ENCODE measurements around the gene SPAG16. TPM values are rescaled to one million over a fixed set of nuclear protein-coding genes. Genes with fewer than 3 reads are reported as not detected.

Gene SPAG16
- total RNA-seq, 4 donors from 2014 or later: 34.1 to 59.3 (median 46.8) TPM

DNA sequence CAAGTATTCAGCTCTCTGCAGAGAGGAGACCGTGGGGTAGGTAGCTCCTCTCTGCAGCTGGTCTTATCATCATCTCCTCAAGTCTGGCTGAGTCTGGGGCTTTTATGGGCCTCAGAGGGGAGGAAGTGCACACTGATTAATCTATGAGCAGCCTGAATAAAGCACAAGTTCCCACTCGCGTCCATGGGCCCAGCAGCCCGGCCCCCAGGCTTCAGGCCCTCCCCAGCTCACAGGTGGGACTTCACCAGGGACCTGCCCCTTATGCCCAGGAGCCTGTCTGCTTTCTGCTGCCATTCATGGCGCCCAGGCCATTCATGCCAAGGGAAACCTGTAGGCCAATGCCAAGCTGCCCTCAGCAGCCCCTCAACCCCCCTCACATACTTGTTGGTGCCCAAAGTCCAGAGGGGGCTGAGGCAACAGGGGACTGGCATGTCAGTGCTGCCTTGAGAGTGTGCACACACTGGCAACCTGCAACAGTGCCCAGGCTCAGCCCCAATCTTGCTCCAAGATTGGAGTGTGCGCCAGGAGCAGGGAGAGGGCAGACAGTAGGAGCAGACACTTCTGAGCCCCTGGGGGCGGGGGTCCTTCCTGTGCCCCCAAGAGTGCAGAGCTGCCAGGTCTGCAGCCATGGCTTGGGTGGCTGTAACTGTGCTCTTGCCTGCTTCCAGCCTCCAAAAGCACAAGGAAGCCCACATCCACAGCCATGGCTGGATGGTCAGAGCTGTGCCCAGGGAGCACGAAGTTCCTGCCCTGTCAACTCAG, 751.0 kb downstream of the SPAG16 start:
- TF ChIP-seq POLR2A (IDR thresholded peaks at IDR 0.05): no peak
- TF ChIP-seq, protein P1, sequence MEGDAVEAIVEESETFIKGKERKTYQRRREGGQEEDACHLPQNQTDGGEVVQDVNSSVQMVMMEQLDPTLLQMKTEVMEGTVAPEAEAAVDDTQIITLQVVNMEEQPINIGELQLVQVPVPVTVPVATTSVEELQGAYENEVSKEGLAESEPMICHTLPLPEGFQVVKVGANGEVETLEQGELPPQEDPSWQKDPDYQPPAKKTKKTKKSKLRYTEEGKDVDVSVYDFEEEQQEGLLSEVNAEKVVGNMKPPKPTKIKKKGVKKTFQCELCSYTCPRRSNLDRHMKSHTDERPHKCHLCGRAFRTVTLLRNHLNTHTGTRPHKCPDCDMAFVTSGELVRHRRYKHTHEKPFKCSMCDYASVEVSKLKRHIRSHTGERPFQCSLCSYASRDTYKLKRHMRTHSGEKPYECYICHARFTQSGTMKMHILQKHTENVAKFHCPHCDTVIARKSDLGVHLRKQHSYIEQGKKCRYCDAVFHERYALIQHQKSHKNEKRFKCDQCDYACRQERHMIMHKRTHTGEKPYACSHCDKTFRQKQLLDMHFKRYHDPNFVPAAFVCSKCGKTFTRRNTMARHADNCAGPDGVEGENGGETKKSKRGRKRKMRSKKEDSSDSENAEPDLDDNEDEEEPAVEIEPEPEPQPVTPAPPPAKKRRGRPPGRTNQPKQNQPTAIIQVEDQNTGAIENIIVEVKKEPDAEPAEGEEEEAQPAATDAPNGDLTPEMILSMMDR (IDR thresholded peaks at IDR 0.05): no peak
- H3K27ac ChIP-seq: no peak overlapping the region
- DNase-seq: no peak
- no peaks in the 10 kb centered on the region for H3K4me1 ChIP-seq
- H3K4me3 ChIP-seq (replicated peaks in 1 of 3): no peak overlapping the region
- no peaks in the 10 kb centered on the region for H3K36me3 ChIP-seq
- intact Hi-C loops (cut with DNase I): no loop called here
- no peaks in the 10 kb centered on the region for H3K27me3 ChIP-seq
- no peaks in the 10 kb centered on the region for H3K9me3 ChIP-seq
- 84 to 91% methylated on average over 8 of the region's 8 CpGs for WGBS, 2 donors

DNA sequence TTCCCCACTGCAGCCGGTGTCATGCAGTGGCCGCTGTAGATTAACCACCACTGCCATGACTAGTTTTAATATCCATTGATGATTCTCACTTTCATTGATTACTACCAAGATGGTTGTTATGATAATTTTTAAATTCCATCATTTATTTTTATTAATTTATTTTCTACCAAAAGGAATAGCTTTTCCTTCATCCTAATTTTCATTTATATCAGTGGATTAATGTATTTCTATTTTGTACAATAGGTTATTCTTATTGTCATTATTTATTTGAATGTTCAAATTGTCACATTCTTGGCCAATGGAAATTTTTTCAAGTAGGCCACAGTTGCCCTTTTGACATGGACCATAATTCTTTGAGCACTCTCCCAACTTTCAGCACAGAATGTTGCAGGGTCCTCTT, 751.7 kb downstream of the SPAG16 start:
- intact Hi-C loops (cut with DNase I): no loop called here
- H3K4me1 ChIP-seq: no peaks in the 10 kb centered on the region
- no peak overlapping the region for H3K4me3 ChIP-seq (replicated peaks in 1 of 3)
- no peak for DNase-seq
- no peak for TF ChIP-seq POLR2A (IDR thresholded peaks at IDR 0.05)
- TF ChIP-seq, protein P1 (IDR thresholded peaks at IDR 0.05): no peak
- no peaks in the 10 kb centered on the region for H3K36me3 ChIP-seq
- 96 to 100% methylated on average over 2 of the region's 2 CpGs for WGBS, 2 donors
- no peaks in the 10 kb centered on the region for H3K9me3 ChIP-seq
- no peaks in the 10 kb centered on the region for H3K27me3 ChIP-seq
- no peak overlapping the region for H3K27ac ChIP-seq

DNA sequence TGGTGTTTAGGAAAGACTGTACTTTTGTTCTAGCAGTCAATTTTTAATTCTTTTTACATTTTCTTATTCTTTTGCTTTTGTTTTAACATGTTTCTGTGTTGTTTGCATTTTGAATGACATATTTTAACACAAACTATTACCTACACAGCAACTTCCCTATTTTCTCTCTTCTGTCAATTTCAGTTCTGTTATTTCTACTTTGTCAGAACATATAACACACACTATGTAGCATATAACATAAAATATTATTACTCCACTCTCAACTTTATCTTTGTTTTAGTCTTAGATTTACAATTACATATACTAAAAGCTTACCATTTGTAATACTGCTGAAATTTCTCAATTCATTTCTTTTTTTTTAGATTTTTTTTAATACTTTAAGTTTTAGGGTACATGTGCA, 753.9 kb downstream of the SPAG16 start:
- no peak for DNase-seq
- H3K36me3 ChIP-seq: no peaks in the 10 kb centered on the region
- TF ChIP-seq POLR2A (IDR thresholded peaks at IDR 0.05): no peak
- TF ChIP-seq, protein P1 (IDR thresholded peaks at IDR 0.05): no peak
- no peak overlapping the region for H3K27ac ChIP-seq
- H3K4me3 ChIP-seq (replicated peaks in 1 of 3): no peak overlapping the region
- H3K4me1 ChIP-seq: no peaks in the 10 kb centered on the region
- intact Hi-C loops (cut with DNase I): no loop called here
- H3K27me3 ChIP-seq: no peaks in the 10 kb centered on the region
- H3K9me3 ChIP-seq: no peaks in the 10 kb centered on the region

DNA sequence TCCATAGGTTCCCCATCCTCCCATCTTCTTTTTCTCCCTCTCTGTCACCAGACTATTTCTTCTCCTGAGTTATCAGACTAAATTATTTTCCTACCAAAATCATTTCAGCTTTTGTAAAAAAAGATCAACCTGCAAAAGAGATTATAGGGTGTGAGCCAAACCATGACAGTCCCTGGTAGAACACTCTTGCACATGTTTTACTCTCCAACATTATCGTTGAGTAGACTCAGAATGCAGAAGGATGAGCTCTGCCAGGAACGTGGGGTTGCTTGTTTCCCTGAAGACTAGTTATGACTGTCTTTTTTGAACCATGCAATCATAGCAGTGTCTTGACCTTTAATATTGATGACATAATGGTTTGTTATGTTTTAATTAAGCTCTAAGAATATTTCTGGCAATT, 766.5 kb downstream of the SPAG16 start:
- H3K27ac ChIP-seq: no peak overlapping the region
- TF ChIP-seq, protein P1 (IDR thresholded peaks at IDR 0.05): no peak
- TF ChIP-seq POLR2A (IDR thresholded peaks at IDR 0.05): no peak
- no peaks in the 10 kb centered on the region for H3K4me1 ChIP-seq
- H3K4me3 ChIP-seq (replicated peaks in 1 of 3): no peak overlapping the region
- 74 to 87% methylated on average over 2 of the region's 2 CpGs for WGBS, 2 donors
- intact Hi-C loops (cut with DNase I): no loop called here
- no peaks in the 10 kb centered on the region for H3K36me3 ChIP-seq
- no peak for DNase-seq
- H3K27me3 ChIP-seq: no peaks in the 10 kb centered on the region
- no peaks in the 10 kb centered on the region for H3K9me3 ChIP-seq

DNA sequence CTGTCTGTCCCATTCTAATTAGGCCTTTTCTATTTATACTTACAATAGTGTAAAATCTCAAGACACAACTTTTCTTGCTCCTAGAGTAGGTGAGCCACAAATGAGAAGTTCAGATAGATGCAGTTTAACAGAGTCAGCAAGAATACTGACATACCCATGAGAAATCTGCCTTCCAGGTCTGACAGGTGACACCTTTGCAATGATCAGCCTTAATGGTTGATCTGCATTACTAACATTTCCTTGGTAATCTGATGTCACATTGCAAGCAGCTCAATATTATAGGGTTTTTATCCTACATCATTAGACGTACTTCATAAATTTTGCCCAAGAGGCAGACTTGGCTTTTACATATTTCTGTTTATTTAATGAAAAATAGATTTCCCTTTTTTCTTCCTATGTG, 767.3 kb downstream of the SPAG16 start:
- H3K4me1 ChIP-seq: no peaks in the 10 kb centered on the region

More for the DNA sequence above, 767.3 kb downstream of the SPAG16 start:
- Histone ChIP-seq H3K27ac (no peak overlapping the region), H3K9me3 (no peaks in the 10 kb centered on the region), H3K4me3 (replicated peaks in 1 of 3) (no peak overlapping the region), H3K27me3 (no peaks in the 10 kb centered on the region), H3K36me3 (no peaks in the 10 kb centered on the region)
- TF ChIP-seq, protein P1 (IDR thresholded peaks at IDR 0.05): no peak
- no peak for TF ChIP-seq POLR2A (IDR thresholded peaks at IDR 0.05)
- intact Hi-C loops (cut with DNase I): no loop called here
- no peak for DNase-seq
- 74 to 83% methylated on average over 1 of the region's 1 CpG for WGBS, 2 donors
